Cardiac muscle cell (in vitro differentiated cells and primary cell): ENCODE measurements around the gene GAB3. TPM values are rescaled to one million over a fixed set of nuclear protein-coding genes. Genes with fewer than 3 reads are reported as not detected.
"Not testable (repeated sequence)": the region's sequence is repeated elsewhere in the genome, so short reads cannot be mapped to it uniquely, and the experiment has no call there.

Experiments used
- DNase-seq, 2 donors: peaks; one replicate each; pipeline versions ENCODE4 v3.0.0 to v3.0.0-alpha.2; 2010 to 2017; ENCODE audit warnings: low read depth in 1 of 2, low spot score in 1 of 2
- H3K27ac ChIP-seq: fragments of 200-600 bp; sonication (generic); 2 replicates; pipeline ENCODE4 v1.5.1; 2016
- H3K27me3 ChIP-seq: fragments of 200-600 bp; sonication (generic); 2 replicates; pipeline ENCODE4 v1.6.0; 2016; ENCODE audit warnings: control low read depth
- H3K36me3 ChIP-seq: fragments of 200-600 bp; sonication (generic); 2 replicates; pipeline ENCODE4 v1.5.1; 2016; ENCODE audit warnings: control low read depth
- H3K4me1 ChIP-seq: fragments of 200-600 bp; sonication (generic); 2 replicates; pipeline ENCODE4 v1.8.1; 2017; ENCODE audit warnings: low read depth, mild to moderate bottlenecking, mixed run types
- H3K4me3 ChIP-seq: fragments of 200-600 bp; sonication (generic); 2 replicates; pipeline ENCODE4 v1.5.1; 2016; ENCODE audit warnings: mild to moderate bottlenecking
- H3K9me3 ChIP-seq: fragments of 200-600 bp; sonication (generic); 2 replicates; pipeline ENCODE4 v1.5.1; 2017; ENCODE audit warnings: low read depth, mild to moderate bottlenecking, control low read depth
- CTCF ChIP-seq: IDR thresholded peaks from 2 replicates; pipeline ENCODE4 v1.5.1; 2012; ENCODE audit warnings: low read depth, mild to moderate bottlenecking, low read length
- polyA plus RNA-seq: library from polyadenylated mRNA; unstranded; fragments of >200 nt; fragmentation: Nextera tagmentation; extraction: Ambion mirVana; gene quantifications from 2 replicates; pipeline ENCODE4 v1.2.1, GENCODE V29; 2016
- total RNA-seq: library from RNA; depleted of rRNA; stranded (reverse); fragments of >200 nt; gene quantifications from 2 replicates; pipeline ENCODE4 v1.2.3, GENCODE V29; 2016

Gene GAB3
- total and polyA plus RNA-seq, 2 experiments from 2014 or later = 0.45 TPM; not detected in 1

- no peak for DNase-seq
- no peak for TF ChIP-seq CTCF
- no peak overlapping the region for H3K27ac ChIP-seq
- H3K9me3 ChIP-seq = no peaks in the 10 kb centered on the region
- H3K4me3 ChIP-seq = no peak overlapping the region
- H3K27me3 ChIP-seq = no peaks in the 10 kb centered on the region
- H3K36me3 ChIP-seq = no peaks in the 10 kb centered on the region
- no peaks in the 10 kb centered on the region for H3K4me1 ChIP-seq
These were observed 101.9 kb downstream of the GAB3 start for GRCh38 chrX:154648931-154649330.

- H3K9me3 ChIP-seq, H3K4me3 ChIP-seq, H3K4me1 ChIP-seq, H3K27ac ChIP-seq, H3K36me3 ChIP-seq, H3K27me3 ChIP-seq, DNase-seq: not testable (repeated sequence)
These were observed 105.0 kb downstream of the GAB3 start for GRCh38 chrX:154645745-154646378.

- H3K27ac ChIP-seq = not testable (repeated sequence)
These were observed 107.2 kb downstream of the GAB3 start for GRCh38 chrX:154643708-154644107.

GRCh38 chrX:154641740-154642139, 109.1 kb downstream of the GAB3 start:
- not testable (repeated sequence) for H3K27ac ChIP-seq, H3K36me3 ChIP-seq, DNase-seq, H3K4me3 ChIP-seq, H3K9me3 ChIP-seq, H3K27me3 ChIP-seq, H3K4me1 ChIP-seq

More at GRCh38 chrX:154643708-154644107, 107.2 kb downstream of the GAB3 start:
- DNase-seq, H3K36me3 ChIP-seq, H3K4me3 ChIP-seq, H3K27me3 ChIP-seq, H3K4me1 ChIP-seq, H3K9me3 ChIP-seq: not testable (repeated sequence)

- H3K27ac ChIP-seq, H3K4me3 ChIP-seq, H3K9me3 ChIP-seq, H3K27me3 ChIP-seq, H3K4me1 ChIP-seq, H3K36me3 ChIP-seq, DNase-seq: not testable (repeated sequence)
These were observed 117.2 kb downstream of the GAB3 start for GRCh38 chrX:154633661-154634060.

- not testable (repeated sequence) for H3K4me3 ChIP-seq, H3K27me3 ChIP-seq, H3K36me3 ChIP-seq, H3K4me1 ChIP-seq, H3K27ac ChIP-seq, H3K9me3 ChIP-seq, DNase-seq
These were observed 119.9 kb downstream of the GAB3 start for GRCh38 chrX:154630949-154631348.

GRCh38 chrX:154628960-154629359, 121.9 kb downstream of the GAB3 start:
- H3K27me3 ChIP-seq, H3K36me3 ChIP-seq, H3K4me3 ChIP-seq, H3K27ac ChIP-seq, H3K4me1 ChIP-seq, DNase-seq, H3K9me3 ChIP-seq: not testable (repeated sequence)

Other genes with a start within 250 kb of the GAB3 start
- gene FAM3A, start 234.8 kb downstream of the GAB3 start, total RNA-seq = 121 and 140 TPM in 2 replicates
- gene FAM3A, start 234.8 kb downstream of the GAB3 start, polyA plus RNA-seq = 112 and 136 TPM in 2 replicates
- 30.7 and 36.0 TPM in 2 replicates for gene G6PD, start 204.2 kb downstream of the GAB3 start, total RNA-seq
- 7.7 and 9.9 TPM in 2 replicates for gene G6PD, start 204.2 kb downstream of the GAB3 start, polyA plus RNA-seq
- 15.1 and 18.7 TPM in 2 replicates for gene IKBKG, start 203.5 kb downstream of the GAB3 start, total RNA-seq
- 13.6 and 23.5 TPM in 2 replicates for gene IKBKG, start 203.5 kb downstream of the GAB3 start, polyA plus RNA-seq
- gene CTAG1A, start 165.9 kb downstream of the GAB3 start, total RNA-seq = not detected in 2 replicates
- not detected in 2 replicates for gene CTAG1A, start 165.9 kb downstream of the GAB3 start, polyA plus RNA-seq
- gene CTAG1B, start 131.8 kb downstream of the GAB3 start, total RNA-seq = not detected in 2 replicates
- not detected in 2 replicates for gene CTAG1B, start 131.8 kb downstream of the GAB3 start, polyA plus RNA-seq
- not detected in 2 replicates for gene CTAG2, start 97.5 kb downstream of the GAB3 start, total RNA-seq
- gene CTAG2, start 97.5 kb downstream of the GAB3 start, polyA plus RNA-seq = not detected in 2 replicates
- 15.1 and 30.9 TPM in 2 replicates for gene DKC1, start 11.8 kb upstream of the GAB3 start, total RNA-seq
- 22.8 and 36.0 TPM in 2 replicates for gene DKC1, start 11.8 kb upstream of the GAB3 start, polyA plus RNA-seq
- 22.5 and 24.1 TPM in 2 replicates for gene MPP1, start 54.4 kb upstream of the GAB3 start, total RNA-seq
- gene MPP1, start 54.4 kb upstream of the GAB3 start, polyA plus RNA-seq = 28.5 and 36.4 TPM in 2 replicates
- gene SMIM9, start 83.6 kb upstream of the GAB3 start, total RNA-seq = not detected in 2 replicates
- not detected in 2 replicates for gene SMIM9, start 83.6 kb upstream of the GAB3 start, polyA plus RNA-seq
- gene F8A1, start 135.3 kb upstream of the GAB3 start, total RNA-seq = 16.0 and 16.8 TPM in 2 replicates
- gene F8A1, start 135.3 kb upstream of the GAB3 start, polyA plus RNA-seq = 39.0 and 42.8 TPM in 2 replicates